OCI-LY1 (cell line): ENCODE data around the gene GNG8.
A peak's percentile ranks its signal among the peaks of the same experiment; 100 is the strongest.

Experiments
- H2AFZ ChIP-seq: fragments of 200-600 bp; sonication (generic), shearing (Covaris generic); 2 replicates; pipeline ENCODE4 v1.6.0; 2014; ENCODE audit warnings: antibody characterized with exemption, mild to moderate bottlenecking, low read length
- H3F3A ChIP-seq: fragments of 200-600 bp; sonication (generic), shearing (Covaris generic); 2 replicates; pipeline ENCODE4 v1.6.0; 2014; ENCODE audit warnings: mild to moderate bottlenecking, antibody characterized with exemption, low read length, moderate library complexity; ENCODE audit not compliant: insufficient read depth
- H3K27ac ChIP-seq: fragments of 200-600 bp; sonication (generic); 2 replicates; pipeline ENCODE4 v1.5.1; 2014; ENCODE audit warnings: low read length, mixed run types, mild to moderate bottlenecking, low read depth; ENCODE audit not compliant: poor library complexity, severe bottlenecking
- H3K27me3 ChIP-seq: fragments of 200-600 bp; sonication (generic); 2 replicates; pipeline ENCODE4 v1.6.0; 2014; ENCODE audit warnings: antibody characterized with exemption, mild to moderate bottlenecking, low read length, moderate library complexity; ENCODE audit not compliant: insufficient read depth
- H3K36me3 ChIP-seq: fragments of 200-600 bp; sonication (generic); 2 replicates; pipeline ENCODE4 v1.6.1; 2014; ENCODE audit warnings: mild to moderate bottlenecking, antibody characterized with exemption, low read length, moderate library complexity, mixed read lengths; ENCODE audit not compliant: insufficient read depth
- H3K4me1 ChIP-seq: fragments of 200-600 bp; sonication (generic); 2 replicates; pipeline ENCODE4 v1.5.1; 2014; ENCODE audit warnings: mild to moderate bottlenecking, low read length, moderate library complexity; ENCODE audit not compliant: insufficient read depth, severe bottlenecking
- H3K4me2 ChIP-seq: fragments of 200-600 bp; sonication (generic), shearing (Covaris generic); 2 replicates; pipeline ENCODE4 v1.6.1; 2014; ENCODE audit warnings: low read length
- H3K4me3 ChIP-seq: fragments of 200-600 bp; sonication (generic); 2 replicates; pipeline ENCODE4 v1.5.1; 2014; ENCODE audit warnings: low read length, low read depth, mild to moderate bottlenecking, mixed read lengths; ENCODE audit not compliant: poor library complexity, severe bottlenecking
- H3K79me2 ChIP-seq: fragments of 200-600 bp; shearing (Covaris generic); 2 replicates; pipeline ENCODE4 v1.6.1; 2016; ENCODE audit warnings: mixed run types, low read length, mixed read lengths; ENCODE audit not compliant: insufficient read depth
- H3K9ac ChIP-seq: fragments of 200-600 bp; sonication (generic), shearing (Covaris generic); 2 replicates; pipeline ENCODE4 v1.6.1; 2014; ENCODE audit warnings: mild to moderate bottlenecking, low read length, mixed read lengths
- H3K9me2 ChIP-seq: fragments of 200-600 bp; sonication (generic), shearing (Covaris generic); 2 replicates; pipeline ENCODE4 v1.6.1; 2014; ENCODE audit warnings: low read depth, mild to moderate bottlenecking, low read length, mixed read lengths
- H3K9me3 ChIP-seq: fragments of 200-600 bp; shearing (Covaris generic); 2 replicates; pipeline ENCODE4 v1.6.1; 2014; ENCODE audit warnings: low read length, mixed read lengths
- H4K20me1 ChIP-seq: fragments of 200-600 bp; sonication (generic), shearing (Covaris generic); 2 replicates; pipeline ENCODE4 v1.6.0; 2016; ENCODE audit warnings: mild to moderate bottlenecking, low read length; ENCODE audit not compliant: insufficient read depth
- CTCF ChIP-seq: fragments of 200-600 bp; sonication (generic), shearing (Covaris generic); IDR thresholded peaks from 2 replicates; pipeline ENCODE4 v1.5.1; 2017; ENCODE audit warnings: mild to moderate bottlenecking, antibody characterized with exemption, low read length, moderate library complexity, mixed read lengths
- EZH2 ChIP-seq: fragments of 200-600 bp; sonication (generic), shearing (Covaris generic); IDR thresholded peaks from 2 replicates; pipeline ENCODE4 v1.8.0; 2017; ENCODE audit warnings: borderline replicate concordance, mixed run types, mild to moderate bottlenecking, antibody characterized with exemption, low read length, moderate library complexity, mixed read lengths

Gene GNG8

GRCh38 chr19:46605356-46605821 is 30.6 kb downstream of the GNG8 start:
- no peak overlapping the region for H3K9ac ChIP-seq

GRCh38 chr19:46604781-46605355 is 31.1 kb downstream of the GNG8 start:
- H3K4me1 ChIP-seq, result peaks cover 21% of the 10 kb centered on the region
- TF ChIP-seq EZH2 (no peak), CTCF (no peak)
- peaks cover 47% of the 10 kb centered on the region for H3K36me3 ChIP-seq
- peaks cover 21% of the 10 kb centered on the region for H3K79me2 ChIP-seq
- no peak overlapping the region for H3K4me3 ChIP-seq
- H4K20me1 ChIP-seq, result no peaks in the 10 kb centered on the region
- H3F3A ChIP-seq, result no peaks in the 10 kb centered on the region
- no peak overlapping the region for H2AFZ ChIP-seq
- H3K9ac ChIP-seq, result no peak overlapping the region
- H3K27ac ChIP-seq, result no peak overlapping the region
- H3K9me3 ChIP-seq, result 0 out of 2 replicates have a peak, but pooled peaks cover 2% of the 10 kb centered on the region
- no peak overlapping the region for H3K4me2 ChIP-seq
- no peaks in the 10 kb centered on the region for H3K27me3 ChIP-seq
- no peaks in the 10 kb centered on the region for H3K9me2 ChIP-seq

More at GRCh38 chr19:46605356-46605821, 30.6 kb downstream of the GNG8 start:
- H3K4me2 ChIP-seq, result no peak overlapping the region
- H3K36me3 ChIP-seq, result peaks cover 51% of the 10 kb centered on the region
- peaks cover 18% of the 10 kb centered on the region for H3K4me1 ChIP-seq
- no peaks in the 10 kb centered on the region for H3F3A ChIP-seq
- peaks cover 21% of the 10 kb centered on the region for H3K79me2 ChIP-seq
- no peak overlapping the region for H2AFZ ChIP-seq
- H3K9me3 ChIP-seq, result no peaks in the 10 kb centered on the region
- no peaks in the 10 kb centered on the region for H3K27me3 ChIP-seq
- no peak overlapping the region for H3K4me3 ChIP-seq
- no peaks in the 10 kb centered on the region for H4K20me1 ChIP-seq
- no peaks in the 10 kb centered on the region for H3K9me2 ChIP-seq
- TF ChIP-seq CTCF, result no peak
- TF ChIP-seq EZH2, result no peak
- H3K27ac ChIP-seq, result no peak overlapping the region

- no peak overlapping the region for H3K4me3 ChIP-seq
- peaks cover 21% of the 10 kb centered on the region for H3K79me2 ChIP-seq
- H3K27me3 ChIP-seq, result no peaks in the 10 kb centered on the region; the same call in 1 of the 2 replicates
- H3F3A ChIP-seq, result no peaks in the 10 kb centered on the region
- H3K36me3 ChIP-seq, result peaks cover 36% of the 10 kb centered on the region
- H2AFZ ChIP-seq, result no peak overlapping the region
- no peaks in the 10 kb centered on the region for H4K20me1 ChIP-seq
- no peak overlapping the region for H3K27ac ChIP-seq
- TF ChIP-seq CTCF (no peak), EZH2 (no peak)
- H3K4me2 ChIP-seq, result peak overlapping the region; percentile 84; the same call in 1 of the 2 replicates
- peaks cover 21% of the 10 kb centered on the region for H3K4me1 ChIP-seq
- no peak overlapping the region for H3K9ac ChIP-seq
- H3K9me2 ChIP-seq, result no peaks in the 10 kb centered on the region
- H3K9me3 ChIP-seq, result peaks cover 6% of the 10 kb centered on the region
Observed at GRCh38 chr19:46603752-46604231, 32.2 kb downstream of the GNG8 start.
